ENCODE data around the gene AMACR.

The AMACR gene

DNA sequence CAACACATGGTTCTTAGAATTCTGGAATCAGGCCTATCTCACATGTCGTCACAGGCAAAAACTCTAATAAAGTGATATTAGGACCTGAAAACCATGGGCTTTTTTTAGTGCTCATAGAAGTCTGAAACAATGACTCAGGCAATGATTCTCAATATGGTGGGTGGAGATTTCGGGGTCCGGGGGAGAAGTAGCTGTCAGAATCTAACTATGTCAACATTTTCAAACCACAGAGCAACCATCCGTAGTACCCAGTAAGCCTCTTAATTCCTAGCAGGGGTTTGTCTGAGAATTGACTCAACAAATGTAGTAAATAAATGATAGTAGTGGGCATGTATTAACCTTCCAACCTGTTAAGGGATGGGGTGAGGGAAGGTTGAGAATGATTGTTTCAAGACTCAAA lies 2.6 kb downstream of the AMACR start:
- peak; percentile 30 for DNase-seq

DNA sequence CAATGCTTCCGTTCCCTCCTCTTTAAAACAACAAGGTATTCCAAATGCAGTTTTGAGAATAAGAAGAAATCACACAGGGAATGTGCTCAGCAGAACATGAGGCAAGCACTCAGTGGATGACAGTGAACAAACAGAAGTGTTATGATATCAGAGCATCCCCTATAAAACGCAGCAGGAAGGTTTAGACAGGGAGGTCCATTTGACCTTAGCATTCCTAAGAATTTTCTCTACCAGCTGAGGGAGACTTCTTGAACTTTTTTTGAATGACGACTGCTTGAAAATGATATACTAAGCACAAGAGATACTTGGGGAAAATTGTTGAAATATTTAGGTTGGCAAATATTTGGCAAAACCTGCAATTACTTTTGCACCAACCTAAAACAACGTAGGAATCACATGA lies 3.9 kb downstream of the AMACR start:
- no peak for DNase-seq

DNA sequence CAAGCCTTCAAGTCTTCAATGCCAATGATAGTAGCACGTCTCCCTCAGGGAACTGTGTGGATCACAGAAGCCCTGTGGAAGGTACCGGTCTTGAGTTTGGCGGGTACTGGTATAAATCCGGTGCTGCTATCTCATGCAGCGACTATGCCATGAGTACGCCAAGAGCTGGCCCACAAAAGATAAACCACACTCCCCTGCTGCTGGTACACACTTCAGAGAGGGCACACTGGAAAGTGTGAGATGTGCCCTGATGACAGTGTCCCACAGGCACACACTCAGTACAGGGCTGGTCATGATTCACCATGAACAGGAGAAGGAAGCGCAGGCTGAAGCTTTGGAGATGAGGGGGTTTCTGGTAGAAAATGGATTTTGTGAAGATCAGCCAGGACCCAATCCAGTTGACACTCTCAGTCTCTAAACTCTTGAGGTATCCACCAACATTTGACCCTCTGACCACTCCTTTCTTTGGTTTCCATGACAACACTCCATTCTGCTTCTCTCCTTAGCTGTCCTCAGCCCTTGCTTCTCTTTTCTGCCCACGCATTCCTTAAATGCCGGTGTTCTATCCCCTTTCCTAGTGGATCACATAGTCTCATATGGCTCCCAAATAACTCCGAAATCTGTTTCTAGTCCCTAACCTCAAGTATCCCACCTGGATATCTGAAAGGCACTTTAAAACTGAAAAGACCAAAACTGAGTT lies 5.1 kb downstream of the AMACR start:
- DNase-seq = no peak

DNA sequence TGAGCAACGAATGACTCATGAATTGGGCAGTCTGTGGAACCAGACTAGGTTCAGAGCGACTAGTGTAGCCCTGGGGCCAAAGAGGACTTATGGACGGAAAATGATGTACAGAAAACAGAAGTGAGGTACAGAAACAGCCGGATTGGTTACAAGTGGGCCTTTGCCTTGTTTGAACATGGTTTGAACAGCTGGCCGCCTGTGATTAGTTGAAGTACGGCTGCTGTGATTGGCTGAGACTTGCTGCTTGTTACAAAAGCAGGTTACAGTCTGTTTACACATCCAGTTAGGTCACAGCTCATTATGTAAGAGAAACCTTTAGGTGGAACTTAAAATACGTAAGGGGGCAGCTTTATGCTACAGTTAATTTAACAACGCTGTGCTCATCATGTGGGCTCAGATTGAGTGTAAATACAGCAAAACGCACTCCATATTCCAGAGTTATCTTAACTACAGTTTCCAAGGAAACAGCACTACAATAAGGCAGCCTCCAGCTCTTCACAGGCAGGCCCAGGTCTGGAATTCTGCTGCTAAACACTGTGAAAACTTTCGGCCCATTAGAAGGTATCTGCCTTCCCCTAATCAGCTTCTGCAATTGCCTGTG lies 6.5 kb downstream of the AMACR start:
- no peak for DNase-seq

DNA sequence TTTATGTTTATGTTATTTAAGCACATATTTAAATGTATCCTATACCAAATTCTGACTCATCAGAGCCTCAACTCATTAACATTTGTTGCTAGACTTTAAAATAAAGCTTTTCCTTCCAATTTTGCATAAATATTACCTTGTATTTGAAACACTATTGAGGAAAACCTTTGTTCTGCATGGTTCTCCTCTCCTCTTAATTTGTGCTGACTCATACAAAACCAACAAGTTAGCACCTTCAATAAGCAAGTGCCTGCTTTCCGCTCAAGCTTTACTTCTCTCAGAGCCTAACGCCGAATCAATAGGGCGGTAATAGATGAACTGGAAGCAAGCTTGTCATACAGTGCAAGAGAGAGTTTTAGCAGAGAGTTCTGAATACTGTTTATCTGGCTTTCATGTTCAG lies 7.9 kb downstream of the AMACR start:
- DNase-seq = no peak

DNA sequence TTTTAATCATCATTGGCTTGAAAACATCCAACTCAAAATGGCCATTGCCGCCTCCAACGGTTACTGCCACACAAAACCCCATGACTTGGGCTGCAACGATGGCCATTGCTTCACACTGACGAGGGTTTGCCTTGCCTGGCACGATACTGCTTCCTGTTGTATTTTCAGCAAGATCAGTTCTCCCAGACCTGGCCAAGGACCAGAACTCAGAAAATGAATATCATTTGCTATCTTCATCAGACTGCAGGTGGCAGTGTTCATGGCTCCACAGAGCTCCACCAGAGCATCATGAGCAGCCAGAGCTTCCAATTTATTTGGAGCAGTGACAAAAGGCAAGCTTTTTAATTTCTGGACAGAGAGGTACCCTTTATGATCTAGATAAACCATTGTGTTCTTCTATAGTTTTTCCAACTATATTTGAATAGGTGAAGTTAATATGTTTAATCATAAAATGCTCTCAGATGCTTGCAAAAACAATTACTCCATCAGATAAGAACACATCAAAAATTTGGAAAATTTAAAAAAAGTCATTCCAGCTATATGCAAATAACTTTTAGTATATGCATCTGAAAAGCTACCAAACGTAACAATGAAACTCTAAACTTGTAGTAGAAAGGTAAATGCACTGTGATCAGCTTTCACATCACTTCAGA lies 10.4 kb downstream of the AMACR start:
- peak; percentile 63 for DNase-seq

DNA sequence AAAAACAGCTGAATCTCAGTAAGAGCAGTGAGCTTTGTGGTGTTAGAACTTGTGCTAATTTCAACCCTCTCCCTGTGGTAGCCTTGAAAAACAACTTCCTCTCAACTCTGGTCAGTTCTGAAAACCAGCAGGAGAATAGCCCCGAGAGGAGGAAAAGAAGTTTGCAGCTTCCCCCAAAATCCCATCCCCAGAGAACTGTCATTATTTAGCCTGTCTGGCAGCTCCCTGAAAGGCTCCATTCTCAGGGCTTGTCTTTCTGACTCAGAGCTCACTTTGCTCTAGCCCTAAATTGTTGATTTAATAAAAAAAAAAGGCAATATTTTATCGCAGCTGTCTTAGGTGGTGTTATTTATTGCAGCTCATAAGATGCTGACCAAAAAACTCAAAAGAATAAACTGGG lies 12.0 kb downstream of the AMACR start:
- no peak for DNase-seq

DNA sequence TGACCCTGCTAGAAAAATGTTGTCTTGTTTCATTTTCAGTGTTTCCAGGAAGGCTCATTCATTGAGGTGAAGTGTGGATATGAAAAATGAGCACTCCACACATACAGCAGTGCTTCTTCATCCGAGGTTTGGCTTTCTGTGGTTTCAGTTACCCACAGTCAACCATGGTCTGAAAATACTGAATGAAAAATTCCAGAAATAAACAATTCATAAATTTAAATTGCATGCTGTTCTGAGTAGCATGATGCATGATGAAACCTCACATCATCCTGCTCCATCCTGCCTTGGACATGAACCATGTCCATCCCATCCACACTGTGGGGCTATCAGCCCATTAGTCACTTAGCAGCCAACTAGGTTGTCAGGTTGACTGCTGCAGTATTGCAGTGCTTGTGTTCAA lies 13.0 kb downstream of the AMACR start:
- peak; percentile 54 for DNase-seq

DNA sequence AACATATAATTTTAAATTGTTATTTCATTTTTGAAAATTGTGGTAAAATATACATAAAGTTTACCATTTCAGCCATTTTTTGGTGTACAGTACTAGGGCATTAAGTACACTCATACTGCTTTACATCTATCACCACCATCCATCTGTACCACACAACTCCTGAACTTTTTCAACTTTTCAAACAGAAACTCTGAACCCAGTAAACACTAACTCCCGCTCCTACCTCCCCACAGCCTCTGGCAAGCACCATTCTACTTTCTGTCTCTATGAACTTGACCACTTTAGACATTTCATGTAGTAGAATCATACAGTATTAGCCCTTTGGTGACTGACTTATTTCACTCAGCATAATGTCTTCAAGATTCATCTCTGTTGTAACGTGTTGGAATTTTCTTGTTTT lies 15.0 kb downstream of the AMACR start:
- no peak for DNase-seq

DNA sequence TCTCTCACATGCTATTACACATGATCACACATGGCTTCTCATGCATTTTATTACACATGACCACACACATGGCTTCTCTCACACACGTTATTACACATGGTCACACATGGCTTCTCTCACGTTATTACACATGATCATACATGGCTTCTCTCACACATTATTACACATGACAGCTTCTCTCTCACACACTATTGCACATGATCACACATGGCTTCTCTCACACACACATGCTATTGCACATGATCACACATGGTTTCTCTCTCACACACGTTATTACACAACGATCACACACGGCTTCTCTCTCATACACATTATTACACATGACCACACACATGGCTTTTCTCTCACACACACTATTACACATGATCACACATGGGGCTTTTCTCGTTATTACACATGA lies 22.4 kb downstream of the AMACR start:
- no peak for DNase-seq

DNA sequence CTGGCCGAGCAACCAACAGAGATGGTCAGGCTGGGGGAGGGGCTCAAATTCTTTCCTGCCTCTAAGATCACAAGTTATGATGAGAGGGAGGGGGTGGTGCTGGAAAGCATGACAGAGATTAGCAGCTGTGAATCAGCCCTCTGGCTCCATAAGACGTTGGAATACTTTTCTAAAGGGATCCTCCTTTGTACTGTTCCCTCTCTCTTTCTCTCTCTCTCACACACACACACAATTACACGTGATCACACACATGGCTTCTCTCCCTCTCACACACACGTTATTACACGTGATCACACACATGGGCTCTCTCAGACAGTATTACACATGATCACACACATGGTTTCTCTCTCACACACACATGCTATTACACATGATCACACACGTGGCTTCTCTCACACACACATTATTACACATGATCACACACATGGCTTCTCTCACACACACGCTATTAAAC lies 23.2 kb downstream of the AMACR start, which contains the start of gene SLC45A2:
Gene SLC45A2, minus strand, starts transcription at position 23 of the 454 bp plus-strand sequence. CDS start 110 bp downstream, outside the sequence.
- no peak for DNase-seq

DNA sequence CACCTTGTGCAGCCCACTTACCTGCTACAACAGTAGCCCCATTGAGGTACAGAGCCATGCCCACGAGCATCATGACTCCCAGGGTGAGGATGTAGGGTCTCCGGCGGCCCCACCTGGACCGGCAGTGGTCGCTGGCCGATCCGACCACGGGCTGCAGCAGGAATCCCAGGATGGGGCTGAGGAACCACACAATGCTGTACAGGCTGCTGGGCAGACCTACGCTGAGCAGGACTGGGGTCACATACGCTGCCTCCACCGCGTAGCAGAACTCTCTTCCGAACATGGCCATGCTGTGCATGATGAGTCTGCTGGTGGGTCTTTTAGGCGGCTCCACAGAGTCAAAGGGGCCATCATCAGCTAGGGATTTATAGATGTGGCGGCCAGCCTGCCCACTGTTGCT lies 23.7 kb downstream of the AMACR start:
- no peak for DNase-seq

DNA sequence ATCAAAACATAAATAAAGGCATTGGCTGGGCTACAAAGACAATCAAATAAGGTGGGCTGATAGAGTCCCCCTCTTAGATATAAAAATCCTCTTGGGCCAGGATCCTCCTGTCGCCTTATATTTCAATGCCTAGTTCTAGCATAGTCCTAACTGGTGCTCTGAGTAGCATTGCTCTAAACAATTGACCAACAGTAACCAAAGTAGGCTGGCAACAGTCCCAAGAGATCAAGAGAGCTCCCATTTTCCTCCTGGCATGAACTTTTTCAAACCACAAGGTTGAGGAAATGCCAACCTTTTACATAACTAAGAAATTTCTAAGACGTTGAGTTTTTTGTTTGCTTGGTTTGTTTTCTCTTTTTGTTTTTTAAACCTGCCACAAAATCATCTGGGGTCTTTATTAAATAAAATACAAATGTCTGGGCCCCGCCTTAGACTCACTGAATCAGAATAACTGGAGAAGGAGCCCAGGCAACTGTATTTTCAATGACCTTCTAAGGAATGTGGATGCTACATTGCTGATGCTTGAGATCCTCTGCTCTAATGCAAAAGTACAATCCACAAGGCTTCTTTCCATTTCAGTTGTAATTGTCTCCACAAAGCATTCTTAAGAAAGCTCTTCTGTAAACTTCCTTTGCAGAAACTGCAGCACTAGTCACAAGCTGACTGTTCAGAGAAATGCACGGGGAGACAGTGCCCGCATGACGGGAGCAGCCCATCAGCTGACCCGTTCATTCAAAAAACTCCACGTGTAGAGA lies 26.3 kb downstream of the AMACR start:
- DNase-seq = no peak

DNA sequence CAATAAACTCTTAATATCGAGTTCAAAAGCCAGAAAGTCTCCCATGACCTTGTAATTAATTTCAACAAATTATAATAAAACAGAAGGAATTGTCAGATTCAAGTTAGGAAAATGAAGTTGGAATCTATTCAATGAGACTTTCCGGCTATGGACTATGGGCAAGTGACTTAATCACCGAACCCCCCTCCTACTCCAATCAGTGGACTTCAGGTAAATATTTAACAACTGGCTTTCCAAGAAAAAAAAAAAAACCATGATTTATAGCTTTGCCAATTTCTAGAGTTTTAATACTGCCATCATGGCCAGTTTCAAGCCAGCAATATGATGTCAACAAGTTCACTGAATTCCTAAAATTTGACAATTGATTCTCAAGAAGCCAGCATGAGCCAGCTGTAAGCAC lies 27.8 kb downstream of the AMACR start:
- DNase-seq = no peak

DNA sequence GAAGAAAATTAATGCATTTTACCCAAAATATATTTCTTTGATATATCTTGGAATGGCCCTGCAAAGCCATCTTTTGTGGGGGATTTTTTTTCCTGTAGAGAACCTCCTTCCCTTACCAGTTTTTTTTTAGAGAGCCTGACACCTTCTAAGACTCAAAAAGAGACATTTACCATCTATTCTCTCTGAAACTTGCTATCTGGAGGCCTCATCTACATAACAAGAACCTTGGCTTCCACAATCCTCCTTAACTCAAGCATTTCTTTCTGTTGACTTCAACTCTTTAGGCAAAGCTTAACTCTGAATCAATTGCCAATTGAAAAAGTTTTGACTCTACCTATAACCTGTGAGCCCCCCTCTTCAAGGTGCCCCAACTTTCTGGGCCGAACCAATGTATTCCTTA lies 29.5 kb downstream of the AMACR start:
- DNase-seq = no peak

DNA sequence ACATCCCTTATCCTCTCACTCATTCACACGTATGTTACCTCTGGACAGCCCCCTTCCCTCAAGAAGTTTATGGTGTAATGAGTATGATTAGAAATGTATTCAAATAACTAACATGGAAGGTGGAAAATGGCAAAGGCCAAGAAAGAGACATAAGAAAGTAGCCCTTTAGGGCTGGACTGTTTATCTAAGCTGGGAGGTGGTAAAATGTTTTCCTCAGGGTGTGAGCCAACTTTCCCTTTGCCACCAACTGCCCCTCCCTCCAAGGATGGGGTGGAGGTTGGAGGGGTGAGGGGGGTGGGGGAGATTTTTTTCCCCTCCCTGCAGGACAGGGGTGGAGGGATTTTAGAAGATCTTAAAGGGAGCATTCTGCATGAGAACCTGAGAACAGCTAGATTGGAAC lies 31.5 kb downstream of the AMACR start:
- no peak for DNase-seq

DNA sequence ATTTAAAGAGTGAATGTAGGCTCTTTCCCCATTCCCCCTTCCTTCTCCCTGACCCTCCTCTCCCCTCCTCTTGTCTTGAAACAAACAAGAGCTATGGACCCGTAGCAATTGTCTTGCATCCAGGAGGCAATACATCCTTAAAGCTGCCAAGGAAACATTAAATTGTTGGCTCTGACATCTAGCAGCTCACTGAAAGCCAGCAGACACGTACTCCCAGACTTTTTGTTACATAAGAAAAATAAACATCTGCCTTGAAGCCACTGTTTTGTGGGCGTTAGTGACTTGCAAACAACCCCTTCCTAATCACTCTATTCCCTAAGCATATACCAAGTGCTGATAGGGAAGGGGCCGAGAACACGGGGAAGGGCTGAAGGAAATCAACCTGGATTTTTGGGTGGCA lies 32.0 kb downstream of the AMACR start:
- no peak for DNase-seq

DNA sequence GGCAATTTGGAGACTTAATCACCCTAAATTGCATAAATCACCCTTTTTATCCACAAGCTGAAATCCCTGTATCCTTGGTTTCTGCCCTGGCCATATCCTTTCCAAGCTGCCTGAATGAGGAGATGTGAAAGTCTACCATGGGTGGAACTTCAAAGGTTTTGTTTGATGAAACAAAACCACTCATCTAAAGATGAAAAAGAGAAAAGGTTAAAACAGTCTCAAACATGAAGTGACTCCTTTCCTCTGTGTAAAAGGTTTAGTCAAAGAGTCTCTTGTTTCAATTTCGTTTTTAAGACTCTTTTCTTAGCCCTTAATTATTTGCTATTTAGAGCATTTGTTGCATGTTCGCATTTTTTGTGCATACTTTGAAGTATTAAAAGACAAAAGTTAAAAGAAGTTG lies 34.6 kb downstream of the AMACR start:
- peak; percentile 22 for DNase-seq

DNA sequence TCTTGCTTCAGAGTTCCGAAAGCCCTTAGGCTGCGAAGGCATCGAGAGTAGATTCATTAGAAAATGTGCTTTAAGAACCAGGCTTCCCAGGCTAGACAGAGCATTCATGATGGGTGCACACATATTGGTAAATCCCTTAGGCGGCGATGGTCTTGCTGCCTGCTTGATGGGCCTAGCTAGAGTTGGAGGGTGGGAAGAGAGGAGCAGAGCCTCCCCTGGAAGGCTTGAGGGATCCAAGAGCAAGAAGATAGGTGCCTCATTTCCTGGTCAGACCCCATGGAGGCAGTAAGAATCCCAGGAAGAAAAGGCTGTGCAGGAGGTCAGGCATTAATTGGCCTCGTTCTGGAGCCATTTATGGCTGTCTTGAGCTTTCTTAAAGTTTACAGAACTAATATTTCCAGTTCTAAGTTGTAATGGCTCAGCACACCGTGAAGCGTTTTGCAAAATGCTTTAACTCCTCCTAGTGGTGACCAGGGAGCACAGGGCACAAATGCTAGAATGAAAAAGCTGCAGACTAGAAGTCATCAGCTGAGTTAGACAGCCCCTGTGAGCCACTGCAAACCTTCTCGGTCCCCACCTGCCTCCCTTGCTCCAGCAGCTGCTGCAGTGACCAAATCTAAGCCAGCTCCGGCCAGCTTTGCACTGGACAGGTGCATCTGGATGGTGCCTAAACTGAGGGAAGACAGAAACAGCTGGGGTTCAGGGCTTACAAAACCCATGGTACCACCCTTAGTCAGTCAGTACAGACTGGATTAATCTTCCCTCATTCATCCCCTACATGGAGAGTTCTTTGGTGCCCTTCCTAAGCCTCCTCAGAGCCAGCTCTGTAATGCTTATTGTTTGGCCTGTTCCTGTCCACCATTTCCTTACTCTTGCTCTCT lies 38.0 kb downstream of the AMACR start:
- peak; percentile 34 for DNase-seq

DNA sequence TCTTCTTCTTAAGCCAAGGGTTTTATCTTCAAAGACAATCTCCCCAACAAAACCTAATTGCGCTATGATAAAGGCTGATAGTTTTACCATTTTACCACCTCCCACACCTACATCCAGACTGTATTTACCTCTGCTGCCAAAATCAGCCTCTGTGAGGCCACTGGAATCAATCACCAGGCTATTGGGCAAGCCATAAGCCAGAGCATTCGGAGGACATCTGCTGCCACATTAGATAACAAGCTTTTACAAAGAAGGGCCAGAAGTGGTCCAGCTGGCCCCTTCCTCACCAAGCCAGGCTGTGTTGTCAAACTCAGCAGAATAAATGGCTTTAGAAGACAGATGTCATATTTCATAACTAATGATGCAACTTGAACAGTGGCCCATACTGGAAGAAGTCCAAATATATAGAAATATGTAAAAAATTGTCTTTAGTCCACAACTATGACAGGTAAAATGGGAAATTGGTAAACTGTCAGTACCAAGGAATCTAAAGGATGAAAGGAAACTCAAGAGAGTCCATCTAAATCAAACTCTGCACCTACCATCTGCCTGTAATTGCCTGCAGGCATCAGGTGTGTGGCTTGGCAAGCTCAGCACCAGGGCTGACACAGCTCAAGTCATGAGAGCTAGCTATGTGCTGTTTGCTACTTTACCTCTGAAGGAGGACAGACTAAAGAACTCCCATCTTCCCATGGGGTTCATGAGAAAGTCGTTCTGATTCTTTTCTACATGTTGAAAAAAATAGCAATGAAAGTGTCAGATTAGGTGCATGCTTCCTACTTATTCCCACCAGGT lies 39.4 kb downstream of the AMACR start:
- no peak for DNase-seq

DNA sequence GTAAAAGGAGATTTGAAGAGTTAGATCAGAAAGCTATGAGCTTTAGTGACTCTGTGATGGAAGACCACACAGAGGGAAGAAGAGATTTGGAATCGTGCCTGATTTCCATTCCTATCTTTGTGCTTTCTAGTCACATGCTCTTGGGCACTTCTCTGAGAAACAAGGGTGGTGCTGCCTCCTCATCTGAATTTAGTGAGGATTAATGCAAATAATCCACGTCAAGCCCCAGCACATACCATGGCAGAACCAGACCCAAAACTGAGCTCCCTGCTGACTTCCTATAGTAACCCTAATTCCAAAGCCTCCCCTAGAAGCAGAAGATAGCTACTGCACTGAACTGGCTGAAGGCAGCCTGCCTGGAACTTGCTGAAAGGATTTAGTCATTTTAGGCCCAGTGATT lies 41.0 kb downstream of the AMACR start:
- no peak for DNase-seq
